ENCODE measurements around the gene CHSY1.

CHSY1 gene

DNA sequence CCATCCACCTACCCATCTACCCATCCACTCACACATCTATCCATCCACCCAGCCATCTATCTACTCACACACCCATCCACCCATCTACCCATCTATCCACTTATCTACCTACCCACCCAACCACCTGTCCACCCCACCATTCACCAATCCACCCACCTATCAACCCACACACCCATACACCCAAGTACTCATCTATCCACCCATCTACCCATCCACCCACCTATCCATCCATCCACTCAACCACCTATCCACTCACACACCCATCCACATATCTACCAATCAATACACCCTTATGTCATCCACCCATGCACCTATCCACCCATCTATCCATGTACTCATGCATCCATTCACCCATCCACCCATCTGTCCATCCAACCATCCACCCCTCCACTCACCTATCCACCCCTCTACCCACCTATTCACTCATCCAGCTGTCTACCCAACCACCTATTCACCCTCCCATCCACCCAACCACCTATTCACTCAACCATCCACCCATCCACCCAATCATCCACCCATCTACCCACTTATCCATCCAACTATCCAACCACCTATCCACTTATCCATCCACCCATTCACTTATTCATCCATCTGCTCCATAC is 109.8 kb downstream of the CHSY1 start:
- TF ChIP-seq TCF12 (IDR thresholded peaks at IDR 0.05; ENCODE audit: low read depth) (no peak), CREB1 (IDR thresholded peaks at IDR 0.05; ENCODE audit: low read depth) (no peak)

- no peak for TF ChIP-seq ZBTB7A (IDR thresholded peaks at IDR 0.05; ENCODE audit: low read depth)
- no peak for TF ChIP-seq REST (IDR thresholded peaks at IDR 0.05; ENCODE audit: low read depth)
- TF ChIP-seq MAX (IDR thresholded peaks at IDR 0.05), result no peak
- TF ChIP-seq EGR1 (IDR thresholded peaks at IDR 0.05), result no peak
- TF ChIP-seq RAD21 (IDR thresholded peaks at IDR 0.05; ENCODE audit: low read depth), result no peak
- TF ChIP-seq YY1 (IDR thresholded peaks at IDR 0.05; ENCODE audit: low read depth), result no peak
- TF ChIP-seq CREB1 (IDR thresholded peaks at IDR 0.05; ENCODE audit: low read depth), result no peak
- no peak for TF ChIP-seq NFIC (IDR thresholded peaks at IDR 0.05)
- TF ChIP-seq, protein P1, sequence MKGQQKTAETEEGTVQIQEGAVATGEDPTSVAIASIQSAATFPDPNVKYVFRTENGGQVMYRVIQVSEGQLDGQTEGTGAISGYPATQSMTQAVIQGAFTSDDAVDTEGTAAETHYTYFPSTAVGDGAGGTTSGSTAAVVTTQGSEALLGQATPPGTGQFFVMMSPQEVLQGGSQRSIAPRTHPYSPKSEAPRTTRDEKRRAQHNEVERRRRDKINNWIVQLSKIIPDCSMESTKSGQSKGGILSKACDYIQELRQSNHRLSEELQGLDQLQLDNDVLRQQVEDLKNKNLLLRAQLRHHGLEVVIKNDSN (IDR thresholded peaks at IDR 0.05), result no peak
- TF ChIP-seq CEBPB (IDR thresholded peaks at IDR 0.05), result no peak
Measured at GRCh38 chr15:101140697-101141065, 111.2 kb downstream of the CHSY1 start.

DNA sequence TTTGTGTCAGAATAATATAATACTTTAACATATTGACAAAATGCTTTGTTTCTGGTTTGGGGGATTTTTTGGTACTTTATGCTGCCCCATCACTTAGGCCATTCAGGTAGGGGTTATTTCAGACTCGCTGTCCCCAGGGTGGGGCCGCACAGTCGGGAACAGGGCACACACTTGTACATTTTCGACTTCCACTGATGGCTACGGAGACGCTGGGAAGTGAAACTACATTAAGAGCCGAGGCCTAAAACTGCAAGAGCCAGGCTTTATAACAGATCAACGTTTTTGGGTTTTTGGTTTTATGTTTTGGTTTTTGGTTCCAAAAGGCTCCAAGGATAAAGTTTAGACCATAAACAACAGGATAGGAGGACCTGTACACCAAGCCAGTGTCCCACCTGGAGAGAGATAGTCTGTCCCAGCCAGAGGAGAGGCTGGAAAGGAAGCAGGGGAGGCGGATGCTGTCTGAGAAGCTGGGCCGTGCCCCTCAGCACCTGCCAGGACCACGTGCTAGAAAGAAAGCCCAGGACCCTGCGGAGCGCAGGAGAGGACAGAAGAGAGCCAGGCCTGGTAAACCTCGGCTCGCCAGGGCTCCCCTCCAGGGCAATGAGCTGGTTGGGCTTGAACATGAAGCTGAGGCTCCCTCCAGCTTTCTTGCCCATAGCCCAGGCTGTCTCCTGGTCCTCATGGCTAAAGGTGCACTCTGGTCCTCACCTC is 111.7 kb downstream of the CHSY1 start:
- TF ChIP-seq EGR1 (IDR thresholded peaks at IDR 0.05) (no peak), TEAD4 (IDR thresholded peaks at IDR 0.05) (no peak), ZBTB7A (IDR thresholded peaks at IDR 0.05; ENCODE audit: low read depth) (no peak), REST (IDR thresholded peaks at IDR 0.05; ENCODE audit: low read depth) (no peak), TCF12 (IDR thresholded peaks at IDR 0.05; ENCODE audit: low read depth) (no peak), TAF1 (IDR thresholded peaks at IDR 0.05; ENCODE audit: low read depth) (no peak), NFIC (IDR thresholded peaks at IDR 0.05) (no peak)

- TF ChIP-seq TAF1 (IDR thresholded peaks at IDR 0.05; ENCODE audit: low read depth), result no peak
- no peak for TF ChIP-seq TEAD4 (IDR thresholded peaks at IDR 0.05)
- no peak for TF ChIP-seq FOXM1 (IDR thresholded peaks at IDR 0.05; ENCODE audit: borderline replicate concordance, low read depth)
- TF ChIP-seq, protein P1 (IDR thresholded peaks at IDR 0.05), result no peak
Measured at GRCh38 chr15:101138913-101139880, 112.7 kb downstream of the CHSY1 start.

GRCh38 chr15:101138086-101138660 is 113.7 kb downstream of the CHSY1 start:
- no peak for TF ChIP-seq FOXM1 (IDR thresholded peaks at IDR 0.05; ENCODE audit: borderline replicate concordance, low read depth)
- TF ChIP-seq CEBPB (IDR thresholded peaks at IDR 0.05), result no peak
- TF ChIP-seq MAX (IDR thresholded peaks at IDR 0.05), result no peak
- TF ChIP-seq TAF1 (IDR thresholded peaks at IDR 0.05; ENCODE audit: low read depth), result no peak
- TF ChIP-seq RAD21 (IDR thresholded peaks at IDR 0.05; ENCODE audit: low read depth), result no peak
- TF ChIP-seq REST (IDR thresholded peaks at IDR 0.05; ENCODE audit: low read depth), result no peak
- no peak for TF ChIP-seq ZBTB7A (IDR thresholded peaks at IDR 0.05; ENCODE audit: low read depth)
- no peak for TF ChIP-seq CREB1 (IDR thresholded peaks at IDR 0.05; ENCODE audit: low read depth)
- TF ChIP-seq, protein P1 (IDR thresholded peaks at IDR 0.05), result no peak

Data from Ishikawa (cell line).